Stimulated activated CD8-positive, alpha-beta memory T cell treated with anti-CD3 and anti-CD28 coated beads, Interleukin-7, amount 100 ng/mL, for 48 hours (primary cell): ENCODE data around the gene JAZF1.

Source experiments
- DNase-seq, 2 donors: peaks; one replicate each; pipeline ENCODE4 v3.0.0-alpha.2; 2020; ENCODE audit warnings: low read depth in 1 of 2; ENCODE audit errors: extremely low read depth in 1 of 2

The JAZF1 gene

DNA sequence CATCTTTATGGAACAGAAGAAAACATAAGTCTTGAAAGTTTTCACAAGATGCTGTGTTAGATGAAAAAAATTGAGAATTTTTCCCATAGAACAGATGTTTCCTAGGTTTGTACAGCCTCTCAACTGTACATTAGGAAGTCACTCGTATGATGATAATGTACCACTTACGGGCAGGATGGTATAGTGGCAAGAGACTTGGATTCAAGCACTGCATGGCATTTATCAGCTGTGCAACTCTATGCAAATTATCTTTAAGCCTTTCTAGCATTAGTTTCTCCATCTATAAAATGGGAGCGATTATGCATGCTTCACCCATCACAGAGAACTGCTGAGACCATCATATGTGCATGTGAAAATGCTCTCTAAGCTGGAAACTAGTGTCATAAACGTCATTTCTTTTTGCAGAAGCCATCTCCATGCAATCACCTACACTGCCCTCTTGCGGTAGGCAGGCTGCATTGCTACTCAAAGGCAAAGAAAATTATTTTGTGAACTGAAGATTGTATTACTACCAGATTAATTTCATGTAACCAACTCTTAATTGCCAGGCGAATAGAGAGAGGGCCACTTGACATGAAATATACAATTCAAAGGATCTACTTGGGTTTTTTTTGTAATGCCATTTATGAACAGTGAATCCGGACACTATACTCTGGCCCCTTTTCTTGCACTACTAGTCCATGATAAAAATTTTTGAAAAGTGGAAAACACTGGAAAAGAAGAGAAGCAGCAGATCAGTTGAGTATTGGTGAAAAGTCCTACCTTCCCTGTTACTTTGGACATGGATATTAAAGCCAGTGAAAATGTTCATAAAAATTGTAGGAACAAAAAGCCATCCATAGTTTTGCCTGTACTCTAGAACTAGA lies 102.3 kb downstream of the JAZF1 start:
- DNase-seq, result peak in 1 of 2 donors; percentile 16

GRCh38 chr7:28077616-28078015 lies 103.0 kb downstream of the JAZF1 start:
- DNase-seq, result no peak

- DNase-seq, result no peak
Measured at GRCh38 chr7:28076423-28077200, 104.0 kb downstream of the JAZF1 start.

DNA sequence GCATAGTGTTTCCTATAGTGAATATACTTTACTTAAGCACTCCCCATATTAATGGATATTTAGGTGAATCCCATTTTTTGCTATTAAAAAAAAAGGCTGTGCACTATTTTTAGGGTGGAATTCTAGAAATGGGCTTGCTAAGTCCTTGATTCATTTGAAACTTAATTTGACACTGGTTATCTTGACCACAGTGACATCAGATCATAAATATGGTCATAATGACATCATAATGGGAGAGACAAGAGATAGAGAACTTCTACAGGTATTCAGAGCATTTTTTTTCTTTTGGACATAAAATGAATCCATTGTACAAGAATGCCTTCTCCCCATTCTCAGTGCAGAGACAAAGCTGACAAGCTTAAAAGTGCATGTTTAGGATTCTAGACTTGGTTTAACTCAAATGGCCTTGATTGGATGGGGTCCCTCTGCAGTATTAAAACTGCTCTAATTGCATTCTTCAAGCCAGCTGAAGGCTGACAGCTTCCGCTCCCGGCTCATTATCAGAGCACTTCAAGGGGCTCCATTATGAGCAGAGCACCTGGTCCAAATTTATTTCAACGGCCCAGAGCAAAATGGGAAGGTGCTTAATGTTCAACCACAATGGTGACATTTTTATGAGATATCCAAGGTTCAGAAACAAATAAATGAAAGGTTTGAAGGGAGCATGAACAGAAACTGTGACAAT lies 104.8 kb downstream of the JAZF1 start:
- DNase-seq, result no peak

GRCh38 chr7:28072876-28073514 lies 107.6 kb downstream of the JAZF1 start:
- DNase-seq, result no peak

GRCh38 chr7:28071570-28071969 lies 109.0 kb downstream of the JAZF1 start:
- no peak for DNase-seq

DNA sequence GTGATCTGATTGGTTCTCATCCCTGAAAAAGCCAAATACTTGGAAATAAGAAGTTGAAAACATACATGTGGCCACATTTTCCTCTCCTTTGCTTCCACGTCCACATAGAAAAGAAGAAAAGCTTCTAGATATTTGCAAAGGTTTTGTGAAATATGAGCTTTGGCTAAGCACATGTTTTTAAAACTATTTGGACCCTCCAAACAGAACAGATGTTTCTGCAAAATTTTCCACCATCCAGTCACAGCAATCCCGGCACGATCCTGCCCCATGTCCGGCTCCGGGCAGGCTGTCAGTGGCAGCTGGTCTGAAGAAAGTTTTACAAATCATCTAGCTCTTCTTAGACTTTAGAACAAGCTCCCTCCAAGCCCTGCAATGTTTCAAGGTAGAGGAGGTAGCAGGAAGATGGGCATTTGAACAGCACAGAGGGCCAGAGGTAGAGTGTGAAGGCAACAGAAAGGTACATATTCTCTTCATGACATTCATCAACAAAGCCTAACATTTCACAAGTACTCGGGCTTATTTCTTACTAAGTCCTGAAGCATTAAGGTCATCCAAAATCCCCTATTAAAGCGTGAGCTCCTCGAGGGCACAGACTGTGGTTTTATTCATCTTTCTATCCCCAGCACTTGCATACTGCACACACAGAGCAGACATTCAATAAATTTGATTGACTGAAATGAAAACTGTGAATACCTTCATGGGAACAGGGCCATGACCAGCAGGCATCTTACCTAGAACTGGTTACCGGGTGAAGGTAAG lies 110.1 kb downstream of the JAZF1 start:
- DNase-seq, result no peak

DNA sequence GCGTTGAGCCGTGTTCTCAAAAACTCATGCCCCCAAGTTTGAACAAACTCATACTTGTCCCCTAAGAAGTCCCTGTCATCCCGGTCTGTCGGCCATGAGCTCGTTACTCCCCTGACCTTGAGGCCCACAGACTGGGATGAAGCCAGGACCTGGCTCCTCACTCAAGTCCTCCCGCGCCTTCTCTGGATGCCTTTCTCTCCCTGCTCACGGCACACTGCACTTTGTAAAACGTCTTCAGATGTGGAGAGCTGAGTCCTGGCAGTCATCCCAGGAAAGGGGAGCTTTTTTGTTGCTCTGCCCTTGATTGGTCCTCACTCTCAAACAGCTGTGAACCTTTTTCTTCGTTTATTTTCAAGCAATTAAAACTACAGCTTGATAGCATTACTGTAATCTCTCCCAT lies 110.8 kb downstream of the JAZF1 start:
- DNase-seq, result no peak

DNA sequence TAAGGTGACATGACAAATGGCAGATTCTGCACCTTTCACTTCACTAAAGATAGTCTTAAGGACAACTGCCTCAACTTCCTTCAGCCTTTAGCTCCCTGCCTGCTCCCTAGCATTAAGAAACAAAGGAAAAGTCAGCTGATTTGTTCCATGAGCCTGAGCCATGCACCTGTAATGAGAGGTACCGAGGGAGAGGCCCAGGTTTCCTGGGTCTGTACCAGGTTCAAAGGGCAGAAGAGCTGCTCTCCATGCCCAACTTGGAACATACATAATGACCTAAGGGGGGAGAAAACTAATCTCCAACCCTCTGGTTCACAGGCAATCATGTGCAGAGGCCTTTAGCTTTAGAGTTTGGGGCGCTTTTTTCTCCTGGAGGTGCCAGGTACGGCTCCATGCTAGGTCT lies 111.2 kb downstream of the JAZF1 start:
- no peak for DNase-seq

- DNase-seq, result no peak
Measured at GRCh38 chr7:28068811-28069216, 111.8 kb downstream of the JAZF1 start.

DNA sequence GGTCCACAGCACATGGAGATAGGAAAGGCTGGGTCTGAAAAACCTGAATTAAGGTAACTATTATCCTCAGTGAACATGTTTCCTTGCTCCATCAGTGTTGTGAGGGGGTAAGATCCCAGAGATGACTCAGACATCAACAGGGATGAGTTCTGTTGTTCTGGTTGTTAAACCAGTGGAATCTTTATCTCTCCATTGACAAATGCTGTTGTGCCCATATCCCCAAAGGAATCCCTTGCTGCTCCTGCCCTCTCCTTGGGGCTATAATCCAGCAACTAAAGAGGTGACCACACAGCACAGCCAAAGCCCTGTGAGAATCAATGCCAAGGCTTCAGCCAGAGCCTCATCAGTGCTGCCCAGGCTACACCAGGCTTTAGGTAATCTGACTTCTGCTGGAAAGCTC lies 113.4 kb downstream of the JAZF1 start:
- no peak for DNase-seq

DNA sequence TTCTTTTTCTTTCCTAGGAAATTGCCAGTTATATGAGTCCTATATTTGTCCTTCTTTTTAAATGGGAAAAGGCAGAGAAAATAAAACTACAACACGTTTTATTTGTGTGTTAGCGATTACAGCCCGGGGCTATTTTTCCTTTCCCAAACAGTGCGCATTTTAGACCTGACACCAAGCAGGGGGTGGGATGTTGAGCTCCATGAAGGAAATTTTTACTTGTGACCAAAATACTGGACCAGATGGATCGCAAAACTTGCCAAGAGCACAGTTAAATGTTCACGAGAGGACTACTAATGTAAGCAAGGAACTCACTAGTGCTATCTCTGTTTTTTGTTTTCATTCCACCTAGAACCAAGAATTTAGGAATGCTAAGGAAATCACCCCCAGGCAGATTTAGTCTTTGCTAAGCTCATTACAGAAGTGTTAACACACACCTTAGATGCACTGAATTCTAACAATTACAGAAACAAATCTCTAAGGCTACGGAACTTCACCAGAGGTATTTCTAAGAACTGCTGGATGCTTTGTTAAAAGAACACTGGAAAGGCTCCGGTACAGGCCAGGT lies 114.8 kb downstream of the JAZF1 start:
- no peak for DNase-seq

- no peak for DNase-seq
Measured at GRCh38 chr7:28065308-28065707, 115.3 kb downstream of the JAZF1 start.

GRCh38 chr7:28064437-28064836 lies 116.2 kb downstream of the JAZF1 start:
- DNase-seq, result no peak

GRCh38 chr7:28062197-28062991 lies 118.2 kb downstream of the JAZF1 start:
- DNase-seq, result peak in 1 of 2 donors; percentile 26

DNA sequence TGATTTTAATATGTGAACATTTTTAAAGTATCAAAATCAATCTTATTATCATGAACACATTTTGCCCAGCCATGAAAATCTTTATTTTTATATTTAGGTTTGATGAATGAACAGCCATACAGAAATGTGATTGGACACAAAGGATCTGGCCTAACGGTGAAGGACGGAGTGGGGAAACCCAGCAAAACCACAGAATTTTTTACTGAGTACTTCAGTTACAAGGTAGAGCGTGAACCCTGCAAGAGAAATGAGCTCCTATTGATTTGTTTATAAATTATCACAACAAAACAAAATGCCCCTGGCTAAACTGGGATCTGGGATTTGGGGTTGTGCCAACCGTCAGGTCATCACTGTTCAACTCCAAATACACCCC lies 118.8 kb downstream of the JAZF1 start:
- DNase-seq, result no peak

DNA sequence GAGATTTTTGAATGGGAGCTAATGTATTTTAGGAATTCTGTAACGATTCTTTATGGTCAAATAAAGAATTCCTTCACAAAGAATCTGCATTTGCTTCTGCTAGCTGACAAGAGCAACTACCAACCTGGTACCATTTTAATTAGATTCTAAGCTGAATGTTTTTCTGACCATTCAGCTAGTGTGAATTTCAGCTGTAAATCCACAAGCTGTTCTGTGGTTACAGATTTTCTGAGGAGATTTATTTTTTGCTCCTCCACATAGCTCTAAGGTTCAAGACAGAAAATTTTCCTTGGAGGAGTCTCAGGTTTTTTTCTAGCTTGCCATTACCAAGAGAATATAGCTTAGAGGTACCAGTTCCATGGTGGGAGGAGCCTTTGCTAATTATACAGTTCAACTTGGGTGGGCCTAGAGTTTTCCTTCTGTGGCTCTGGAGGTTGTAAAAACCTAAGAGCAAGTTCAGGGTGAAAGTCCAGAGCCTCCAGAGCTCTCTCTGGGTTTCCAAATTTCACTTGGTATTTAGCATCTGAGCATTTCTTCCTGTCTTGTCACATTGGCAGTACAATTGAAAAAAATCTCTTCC lies 120.1 kb downstream of the JAZF1 start:
- DNase-seq, result no peak

- DNase-seq, result no peak
Measured at GRCh38 chr7:28055161-28055544, 125.4 kb downstream of the JAZF1 start.
